Peyer's patch (tissue), 4 donors: Measurements from ENCODE around the gene IL1RAPL1.

Source experiments
- POLR2A ChIP-seq, 2 donors: fragments of 450-650 bp; IDR thresholded peaks; one replicate each; pipeline ENCODE4 v1.5.1; 2017; ENCODE audit warnings: antibody characterized with exemption in 2 of 2, mild to moderate bottlenecking in 2 of 2, moderate library complexity in 2 of 2
- TF ChIP-seq, protein P1 (sequence below), 6 experiments: fragments of 450-650 bp in 4 of 6; fragments of 200-600 bp in 2 of 6; sonication (generic) in 1 of 6; IDR thresholded peaks; one replicate each; pipeline ENCODE4 v1.5.1; 2017 to 2019; ENCODE audit warnings: antibody characterized with exemption in 6 of 6, mild to moderate bottlenecking in 3 of 6, moderate library complexity in 1 of 6

DNA sequence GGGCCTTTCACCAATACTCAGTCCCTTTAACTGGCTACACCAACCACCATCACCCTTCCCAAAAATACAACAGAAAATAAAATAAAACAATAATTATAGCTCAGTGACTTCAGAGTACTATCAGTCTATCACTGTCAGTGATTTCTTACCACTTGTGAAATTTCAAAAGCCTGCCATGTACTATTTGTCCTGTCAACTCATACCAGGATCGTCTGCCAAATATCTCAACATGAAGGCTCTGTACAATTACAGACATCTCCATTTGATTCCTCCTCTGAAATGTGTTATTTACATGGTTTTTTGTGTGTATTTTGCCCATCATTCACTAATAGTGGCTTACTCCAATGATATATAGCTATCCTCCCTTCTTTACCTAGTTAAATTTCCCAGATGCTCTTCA is 772.0 kb downstream of the IL1RAPL1 start:
- no peak for TF ChIP-seq POLR2A (IDR thresholded peaks at IDR 0.05)
- TF ChIP-seq, protein P1, sequence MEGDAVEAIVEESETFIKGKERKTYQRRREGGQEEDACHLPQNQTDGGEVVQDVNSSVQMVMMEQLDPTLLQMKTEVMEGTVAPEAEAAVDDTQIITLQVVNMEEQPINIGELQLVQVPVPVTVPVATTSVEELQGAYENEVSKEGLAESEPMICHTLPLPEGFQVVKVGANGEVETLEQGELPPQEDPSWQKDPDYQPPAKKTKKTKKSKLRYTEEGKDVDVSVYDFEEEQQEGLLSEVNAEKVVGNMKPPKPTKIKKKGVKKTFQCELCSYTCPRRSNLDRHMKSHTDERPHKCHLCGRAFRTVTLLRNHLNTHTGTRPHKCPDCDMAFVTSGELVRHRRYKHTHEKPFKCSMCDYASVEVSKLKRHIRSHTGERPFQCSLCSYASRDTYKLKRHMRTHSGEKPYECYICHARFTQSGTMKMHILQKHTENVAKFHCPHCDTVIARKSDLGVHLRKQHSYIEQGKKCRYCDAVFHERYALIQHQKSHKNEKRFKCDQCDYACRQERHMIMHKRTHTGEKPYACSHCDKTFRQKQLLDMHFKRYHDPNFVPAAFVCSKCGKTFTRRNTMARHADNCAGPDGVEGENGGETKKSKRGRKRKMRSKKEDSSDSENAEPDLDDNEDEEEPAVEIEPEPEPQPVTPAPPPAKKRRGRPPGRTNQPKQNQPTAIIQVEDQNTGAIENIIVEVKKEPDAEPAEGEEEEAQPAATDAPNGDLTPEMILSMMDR (IDR thresholded peaks at IDR 0.05): no peak
